Right lobe of liver (tissue), 6 donors: Measurements from ENCODE around the gene TBC1D3B. TPM values are rescaled to one million over a fixed set of nuclear protein-coding genes. Genes with fewer than 3 reads are reported as not detected.
"Not testable (repeated sequence)": the region's sequence is repeated elsewhere in the genome, so short reads cannot be mapped to it uniquely, and the experiment has no call there.

Experiments
- ATAC-seq, 4 donors: fragments of 200-7000 bp; cut with Tn5 transposase; one replicate each; pipeline ENCODE4 v1.9.1; 2020; ENCODE audit warnings: mild to moderate bottlenecking in 4 of 4, moderate library complexity in 4 of 4
- DNase-seq, 3 donors: peaks; one replicate each; pipeline ENCODE4 v3.0.0-alpha.2; 2020
- H3K27ac ChIP-seq, 3 donors: fragments of 200-600 bp; one replicate each; pipeline ENCODE4 v1.8.0; 2022
- H3K27me3 ChIP-seq, 2 donors: fragments of 200-600 bp; one replicate each; pipeline ENCODE4 v1.8.0; 2022
- H3K36me3 ChIP-seq, 4 donors: fragments of 200-600 bp; sonication (generic) in 1 of 4; one replicate each; pipeline versions ENCODE4 v1.5.1 to v1.8.0; 2017 to 2022; ENCODE audit warnings: control low read depth in 1 of 4
- H3K4me1 ChIP-seq, 4 donors: fragments of 200-600 bp; sonication (generic) in 1 of 4; one replicate each; pipeline versions ENCODE4 v1.5.1 to v1.8.0; 2017 to 2022; ENCODE audit warnings: control low read depth in 1 of 4
- H3K4me3 ChIP-seq, 3 donors: fragments of 200-600 bp; one replicate each; pipeline ENCODE4 v1.8.0; 2022
- H3K9me3 ChIP-seq, 4 donors: fragments of 200-600 bp; sonication (generic) in 1 of 4; one replicate each; pipeline versions ENCODE4 v1.5.1 to v1.8.0; 2017 to 2022; ENCODE audit warnings: control low read depth in 1 of 4
- POLR2A ChIP-seq: fragments of 450-650 bp; IDR thresholded peaks from one replicate; pipeline ENCODE4 v1.6.1; 2017; ENCODE audit warnings: antibody characterized with exemption, mild to moderate bottlenecking
- WGBS: methylation state at CpG from one replicate; pipeline ENCODE4 v1.1.6; 2018; ENCODE audit warnings: low coverage, low lambda C conversion rate; ENCODE audit not compliant: insufficient coverage; ENCODE audit errors: missing lambda C conversion rate; 5-methylcytosine and 5-hydroxymethylcytosine counted together
- intact Hi-C, 2 donors: fragments of 100-400 bp; cut with DNase I; formaldehyde crosslinking; loops; one replicate each; pipeline versions ENCODE4 v1.11.2 to v1.14.1; 2022
- long read RNA-seq: library from polyadenylated mRNA; unstranded; transcript quantifications from one replicate; pipeline ENCODE4 v2.0.0, GENCODE V29; 2019
- total RNA-seq, 6 experiments: library from RNA; depleted of rRNA in 2 of 6; stranded (reverse); fragments of >200 nt in 2 of 6; fragmentation: NEBNext Ultra II Directional in 3 of 6; extraction: Animal tissue kit (Norgen Biotek cat#: 25700) in 3 of 6; gene quantifications; one replicate each; pipeline versions ENCODE4 v1.1.0 to v1.2.4, GENCODE V29; 2016 to 2023
- TF ChIP-seq, protein P1 (sequence below), 4 donors: fragments of 200-600 bp in 3 of 4; fragments of 450-650 bp in 1 of 4; IDR thresholded peaks; one replicate each; pipeline versions ENCODE4 v1.5.1 to v1.8.0; 2016 to 2022; ENCODE audit warnings: antibody characterized with exemption in 4 of 4, mild to moderate bottlenecking in 2 of 4
- donor health status: DM: no; HTN: yes; CAD: no.
- donor health status: DM: no; HTN: no; CAD: no.
- donor health status: DM: no; HTN: no; CAD: no.
- donor health status: DM: no; HTN: yes; CAD: no.
- donor health status: DM: no; HTN: yes; CAD: no.

Gene TBC1D3B
- total RNA-seq = 1 to 10 TPM in 4 of 6 experiments, not detected in 2; 2.4 to 6.5 (median 3.7) TPM
- long read RNA-seq = 0 reads

GRCh38 chr17:36176536-36176935, at the start of gene TBC1D3B:
TSS of gene TBC1D3B (minus strand) at chr17:36176636. CDS start at chr17:36175050, 1,586 bp downstream.
- H3K9me3 ChIP-seq, DNase-seq, H3K27me3 ChIP-seq, H3K27ac ChIP-seq, intact Hi-C loops, ATAC-seq, H3K4me1 ChIP-seq, H3K4me3 ChIP-seq, H3K36me3 ChIP-seq: not testable (repeated sequence)
- WGBS = no CpG with 5 or more reads among the region's 11 CpGs

- ATAC-seq, H3K4me1 ChIP-seq: not testable (repeated sequence)
- 90% methylated on average over 2 of the region's 12 CpGs for WGBS
These were observed 46.5 kb upstream of the TBC1D3B start for GRCh38 chr17:36222967-36223366.

GRCh38 chr17:36221581-36222100, 45.2 kb upstream of the TBC1D3B start:
- H3K4me3 ChIP-seq, ATAC-seq, H3K9me3 ChIP-seq, H3K4me1 ChIP-seq, H3K27me3 ChIP-seq, H3K27ac ChIP-seq, H3K36me3 ChIP-seq, intact Hi-C loops, DNase-seq: not testable (repeated sequence)
- 67% methylated on average over 2 of the region's 4 CpGs for WGBS

More at GRCh38 chr17:36222967-36223366, 46.5 kb upstream of the TBC1D3B start:
- H3K4me3 ChIP-seq, H3K36me3 ChIP-seq, H3K9me3 ChIP-seq, DNase-seq, intact Hi-C loops, H3K27me3 ChIP-seq, H3K27ac ChIP-seq: not testable (repeated sequence)

- intact Hi-C loops, H3K36me3 ChIP-seq, H3K4me1 ChIP-seq, H3K27me3 ChIP-seq, H3K4me3 ChIP-seq, DNase-seq, ATAC-seq, H3K9me3 ChIP-seq, H3K27ac ChIP-seq: not testable (repeated sequence)
- WGBS = 75% methylated on average over 2 of the region's 3 CpGs
These were observed 44.5 kb upstream of the TBC1D3B start for GRCh38 chr17:36220737-36221580.

GRCh38 chr17:36219556-36219955, 43.1 kb upstream of the TBC1D3B start:
- H3K9me3 ChIP-seq, H3K36me3 ChIP-seq, ATAC-seq, DNase-seq, H3K4me1 ChIP-seq, H3K27ac ChIP-seq, intact Hi-C loops, H3K27me3 ChIP-seq, H3K4me3 ChIP-seq: not testable (repeated sequence)
- WGBS = 60% methylated on average over 1 of the region's 1 CpG

DNA sequence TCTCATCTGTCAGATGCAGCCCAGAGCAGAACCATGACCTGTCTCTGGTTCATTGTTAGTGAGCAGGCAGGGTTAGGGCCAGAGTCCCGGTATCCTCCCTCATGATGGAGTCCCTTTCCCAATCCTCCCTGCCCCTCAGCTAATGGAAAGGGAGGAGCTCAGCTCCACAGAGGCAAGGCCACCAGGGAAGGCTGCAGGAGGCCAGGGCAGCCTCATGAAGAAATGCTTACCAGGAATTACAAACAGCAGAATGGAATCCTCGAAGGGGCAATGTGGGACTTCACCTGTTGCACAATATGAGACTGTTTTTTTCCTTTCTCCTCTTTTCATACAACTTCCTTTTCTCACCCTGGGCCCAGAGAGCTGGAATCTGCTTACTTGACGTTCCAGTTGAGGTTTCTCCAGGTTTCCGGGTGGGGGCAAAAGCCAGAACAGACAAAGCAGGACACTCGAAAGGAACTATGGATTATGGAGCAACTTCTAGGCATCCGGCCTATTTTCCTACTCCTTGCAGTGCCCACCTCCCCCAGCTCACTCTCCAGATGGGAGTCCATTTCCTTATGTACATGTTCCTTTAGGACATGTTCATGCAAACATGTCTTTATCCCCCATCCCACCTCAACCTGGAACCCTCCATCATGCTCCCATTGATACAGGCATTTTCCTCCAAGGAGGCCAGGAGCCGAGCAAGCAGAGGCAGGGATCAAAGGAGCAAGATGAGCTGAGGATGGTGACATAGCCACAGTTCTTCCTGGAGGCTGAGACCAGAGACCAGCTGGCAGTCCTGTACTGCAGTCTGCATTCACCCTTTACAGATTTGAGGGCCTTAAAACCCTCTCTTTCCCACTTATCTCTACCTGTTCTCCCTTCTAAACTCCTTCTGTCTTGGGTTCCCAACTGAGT, 39.2 kb upstream of the TBC1D3B start:
- H3K36me3 ChIP-seq, H3K27ac ChIP-seq, H3K4me1 ChIP-seq, H3K4me3 ChIP-seq, intact Hi-C loops, H3K27me3 ChIP-seq, DNase-seq, H3K9me3 ChIP-seq: not testable (repeated sequence)
- WGBS = 52% methylated on average over 5 of the region's 7 CpGs
- ATAC-seq = peak in 2 of 4 donors; percentile 12 to 28

- no peak overlapping the region for H3K27ac ChIP-seq
- no peaks in the 10 kb centered on the region for H3K4me1 ChIP-seq
- intact Hi-C loops = no loop called here
- no peaks in the 10 kb centered on the region for H3K36me3 ChIP-seq
- H3K9me3 ChIP-seq = no peaks in the 10 kb centered on the region
- no peak for DNase-seq
- H3K4me3 ChIP-seq = no peak overlapping the region
- ATAC-seq = no peak
- no peaks in the 10 kb centered on the region for H3K27me3 ChIP-seq
- TF ChIP-seq, protein P1, sequence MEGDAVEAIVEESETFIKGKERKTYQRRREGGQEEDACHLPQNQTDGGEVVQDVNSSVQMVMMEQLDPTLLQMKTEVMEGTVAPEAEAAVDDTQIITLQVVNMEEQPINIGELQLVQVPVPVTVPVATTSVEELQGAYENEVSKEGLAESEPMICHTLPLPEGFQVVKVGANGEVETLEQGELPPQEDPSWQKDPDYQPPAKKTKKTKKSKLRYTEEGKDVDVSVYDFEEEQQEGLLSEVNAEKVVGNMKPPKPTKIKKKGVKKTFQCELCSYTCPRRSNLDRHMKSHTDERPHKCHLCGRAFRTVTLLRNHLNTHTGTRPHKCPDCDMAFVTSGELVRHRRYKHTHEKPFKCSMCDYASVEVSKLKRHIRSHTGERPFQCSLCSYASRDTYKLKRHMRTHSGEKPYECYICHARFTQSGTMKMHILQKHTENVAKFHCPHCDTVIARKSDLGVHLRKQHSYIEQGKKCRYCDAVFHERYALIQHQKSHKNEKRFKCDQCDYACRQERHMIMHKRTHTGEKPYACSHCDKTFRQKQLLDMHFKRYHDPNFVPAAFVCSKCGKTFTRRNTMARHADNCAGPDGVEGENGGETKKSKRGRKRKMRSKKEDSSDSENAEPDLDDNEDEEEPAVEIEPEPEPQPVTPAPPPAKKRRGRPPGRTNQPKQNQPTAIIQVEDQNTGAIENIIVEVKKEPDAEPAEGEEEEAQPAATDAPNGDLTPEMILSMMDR (IDR thresholded peaks at IDR 0.05) = no peak
- no peak for TF ChIP-seq POLR2A
These were observed 38.5 kb upstream of the TBC1D3B start for GRCh38 chr17:36214918-36215317.
